Spinal cord (tissue), 10 donors: ENCODE measurements around the gene KCNB1. TPM values are rescaled to one million over a fixed set of nuclear protein-coding genes. Genes with fewer than 3 reads are reported as not detected.
A peak's percentile ranks its signal among the peaks of the same experiment; 100 is the strongest.

Experiments used
- DNase-seq, 6 donors: peaks; one replicate each; pipeline versions ENCODE4 v3.0.0 to v3.0.0-alpha.2; 2013 to 2015; ENCODE audit warnings: low spot score in 6 of 6, low read depth in 4 of 6
- H3K27ac ChIP-seq: one replicate; pipeline ENCODE4 v1.5.1; 2013; ENCODE audit warnings: low read depth, low read length, control low read depth
- H3K27me3 ChIP-seq: one replicate; pipeline ENCODE4 v1.6.1; 2013; ENCODE audit warnings: low read length; ENCODE audit not compliant: control insufficient read depth, insufficient read depth
- H3K36me3 ChIP-seq: one replicate; pipeline ENCODE4 v1.6.1; 2013; ENCODE audit warnings: low read length; ENCODE audit not compliant: control insufficient read depth, insufficient read depth
- H3K4me1 ChIP-seq: one replicate; pipeline ENCODE4 v1.6.1; 2013; ENCODE audit warnings: low read length; ENCODE audit not compliant: control insufficient read depth, insufficient read depth
- H3K4me3 ChIP-seq: one replicate; pipeline ENCODE4 v1.5.1; 2013; ENCODE audit warnings: low read depth, low read length, control low read depth
- H3K9me3 ChIP-seq: one replicate; pipeline ENCODE4 v1.6.1; 2013; ENCODE audit warnings: low read length; ENCODE audit not compliant: control insufficient read depth, insufficient read depth
- WGBS: methylation state at CpG from one replicate; pipeline ENCODE4 v1.1.5; 2013; ENCODE audit warnings: missing lambda C conversion rate; ENCODE audit not compliant: insufficient coverage; 5-methylcytosine and 5-hydroxymethylcytosine counted together
- polyA plus RNA-seq, 2 donors: library from polyadenylated mRNA; unstranded; fragments of 120-200 nt; gene quantifications; one replicate each; pipeline ENCODE4 v1.2.1, GENCODE V29; 2013; ENCODE audit not compliant: insufficient read length in 2 of 2
- total RNA-seq, 2 donors: library from RNA; depleted of rRNA in 1 of 2; stranded (reverse); fragments of 120-200 nt in 1 of 2; fragments of >200 nt in 1 of 2; gene quantifications; one replicate each; pipeline versions ENCODE4 v1.2.3 to v1.2.4, GENCODE V29; 2013 to 2014
- donor health status: healthy.

The KCNB1 gene
- total and polyA plus RNA-seq, 4 donors = 8.0 to 46.7 (median 15.1) TPM

DNA sequence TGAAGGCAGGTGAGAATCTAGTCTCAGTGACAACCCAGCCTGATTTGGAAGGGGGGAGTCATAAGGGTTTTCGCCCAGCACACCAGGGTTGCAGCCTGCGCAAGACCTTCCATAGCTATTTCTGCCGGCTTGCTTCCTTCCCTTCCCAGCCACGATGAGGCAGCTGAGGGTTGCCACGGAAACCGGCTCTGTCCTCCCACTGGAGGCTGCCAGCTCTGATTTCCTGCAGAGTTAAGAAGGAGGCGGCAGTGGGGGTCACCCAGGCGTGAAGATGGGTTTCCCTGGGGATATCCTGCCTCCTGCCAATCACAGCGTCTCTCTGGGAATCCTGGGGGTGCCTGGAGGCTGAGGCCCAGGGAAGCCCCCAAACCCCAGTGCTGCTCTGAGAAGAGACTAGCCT is 23.1 kb upstream of the KCNB1 start:
- WGBS = 4% methylated on average over 9 of the region's 9 CpGs
- Histone ChIP-seq H3K27ac (no peak overlapping the region), H3K4me3 (no peak overlapping the region), H3K27me3 (no peaks in the 10 kb centered on the region), H3K4me1 (peaks cover 21% of the 10 kb centered on the region), H3K9me3 (no peaks in the 10 kb centered on the region), H3K36me3 (peaks cover 6% of the 10 kb centered on the region)
- DNase-seq = peak; percentile 67 to 97 (median 78)

DNA sequence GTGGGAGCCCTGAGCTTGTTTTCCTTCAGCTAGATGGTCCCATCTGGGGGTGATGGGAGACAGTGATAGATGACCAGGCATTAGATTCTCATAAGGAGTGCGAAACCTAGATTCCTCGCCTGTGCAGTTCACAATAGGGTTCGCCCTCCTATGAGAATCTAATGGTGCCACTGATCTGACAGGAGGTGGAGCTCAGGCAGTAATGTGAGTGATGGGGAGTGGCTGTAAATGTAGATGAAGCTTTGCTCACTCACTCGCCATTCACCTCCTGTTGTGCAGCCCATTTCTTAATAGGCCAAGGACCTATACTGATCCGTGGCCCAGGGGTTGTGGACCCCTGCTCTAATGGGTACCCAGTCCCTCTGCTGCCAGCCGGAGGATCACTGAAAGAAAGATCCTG is 20.7 kb upstream of the KCNB1 start:
- peaks cover 6% of the 10 kb centered on the region for H3K36me3 ChIP-seq
- WGBS = 42% methylated on average over 4 of the region's 6 CpGs
- H3K27ac ChIP-seq = no peak overlapping the region
- peaks cover 14% of the 10 kb centered on the region for H3K4me1 ChIP-seq
- H3K4me3 ChIP-seq = no peak overlapping the region
- peak in 1 of 6 donors; percentile 68 for DNase-seq
- H3K27me3 ChIP-seq = no peaks in the 10 kb centered on the region
- H3K9me3 ChIP-seq = peaks cover 1% of the 10 kb centered on the region

DNA sequence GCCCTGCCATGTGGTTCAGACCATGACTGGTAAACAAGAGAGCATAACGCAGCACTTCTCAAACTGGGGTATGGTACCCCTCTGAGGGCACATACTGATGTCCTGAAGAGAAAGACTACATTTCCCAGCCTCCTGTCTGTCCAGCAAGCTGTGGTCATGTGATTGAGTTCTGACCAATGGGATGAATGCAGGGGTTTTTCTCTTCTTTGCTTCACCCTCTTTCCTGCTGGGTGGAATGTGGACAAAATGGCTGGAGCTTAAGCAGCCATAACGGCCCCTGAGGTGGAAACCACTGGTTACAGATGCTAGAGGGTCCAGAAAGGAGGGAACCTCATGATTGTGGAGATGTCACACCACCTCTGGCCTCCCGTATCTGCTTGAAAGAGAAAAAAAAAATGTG is 19.4 kb upstream of the KCNB1 start:
- Histone ChIP-seq H3K27me3 (no peaks in the 10 kb centered on the region), H3K9me3 (peaks cover 1% of the 10 kb centered on the region), H3K36me3 (no peaks in the 10 kb centered on the region), H3K4me1 (peaks cover 9% of the 10 kb centered on the region), H3K4me3 (no peak overlapping the region), H3K27ac (no peak overlapping the region)
- DNase-seq = peak in 1 of 6 donors; percentile 66
- WGBS = 62% methylated on average over 3 of the region's 3 CpGs

DNA sequence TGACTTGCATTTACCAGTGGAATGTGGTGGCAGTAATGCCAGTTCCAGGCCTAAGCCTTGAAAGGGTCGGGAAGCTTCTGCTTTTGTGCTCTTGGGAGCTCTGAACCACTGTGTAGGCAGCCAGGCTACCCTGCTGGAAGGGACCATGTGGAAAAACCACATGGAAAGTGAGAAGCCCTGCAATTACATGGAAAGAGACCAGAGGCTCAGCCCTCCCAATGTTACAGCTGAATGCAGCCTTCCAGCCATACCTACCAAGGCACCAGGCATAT is 14.9 kb upstream of the KCNB1 start:
- DNase-seq = no peak
- no peaks in the 10 kb centered on the region for H3K4me1 ChIP-seq
- H3K4me3 ChIP-seq = no peak overlapping the region
- 17% methylated on average over 1 of the region's 1 CpG for WGBS
- peaks cover 1% of the 10 kb centered on the region for H3K9me3 ChIP-seq
- no peaks in the 10 kb centered on the region for H3K36me3 ChIP-seq
- no peak overlapping the region for H3K27ac ChIP-seq
- H3K27me3 ChIP-seq = no peaks in the 10 kb centered on the region

DNA sequence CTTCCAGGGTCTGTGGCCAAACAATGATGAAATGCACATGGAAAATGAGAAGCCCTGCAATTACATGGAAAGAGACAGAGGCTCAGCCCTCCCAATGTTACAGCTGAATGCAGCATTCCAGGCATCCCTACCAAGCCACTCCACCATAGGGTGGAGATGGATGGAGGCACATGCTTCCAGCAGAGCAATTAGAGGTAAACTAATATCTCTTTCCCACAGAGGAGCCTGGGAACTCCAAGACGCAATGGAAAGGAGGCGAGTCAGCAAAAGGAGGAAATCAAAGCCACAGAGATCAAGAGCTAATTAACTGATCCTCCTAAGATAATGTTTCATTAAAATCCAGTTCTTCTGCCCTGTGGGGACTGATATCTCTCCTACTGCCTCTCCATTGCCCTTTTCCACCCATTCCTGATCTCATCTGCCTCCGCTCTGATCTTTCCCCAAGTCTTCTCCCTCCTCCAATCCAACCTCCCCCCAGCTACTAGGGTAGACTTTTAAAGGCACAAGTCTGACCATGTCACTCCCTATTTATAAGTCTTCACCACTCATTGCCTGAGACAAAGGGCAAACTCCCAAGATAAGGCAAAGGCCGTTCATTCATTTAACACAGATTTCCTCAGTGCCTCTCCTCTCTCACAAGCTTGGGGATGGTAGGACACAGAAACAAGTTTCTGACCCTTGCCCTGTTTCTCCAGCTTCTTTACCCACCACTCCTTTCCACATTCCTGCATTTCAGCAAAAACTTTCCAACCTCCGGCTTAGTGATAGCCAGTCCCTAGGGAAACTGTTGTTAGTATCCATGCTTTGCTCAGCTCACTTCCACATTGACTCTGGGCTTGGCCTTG is 14.3 kb upstream of the KCNB1 start:
- H3K4me3 ChIP-seq = no peak overlapping the region
- DNase-seq = peak in 1 of 6 donors; percentile 52
- no peak overlapping the region for H3K27ac ChIP-seq
- 73% methylated on average over 5 of the region's 5 CpGs for WGBS
- H3K36me3 ChIP-seq = no peaks in the 10 kb centered on the region
- H3K9me3 ChIP-seq = peaks cover 1% of the 10 kb centered on the region
- H3K27me3 ChIP-seq = no peaks in the 10 kb centered on the region
- H3K4me1 ChIP-seq = no peaks in the 10 kb centered on the region

DNA sequence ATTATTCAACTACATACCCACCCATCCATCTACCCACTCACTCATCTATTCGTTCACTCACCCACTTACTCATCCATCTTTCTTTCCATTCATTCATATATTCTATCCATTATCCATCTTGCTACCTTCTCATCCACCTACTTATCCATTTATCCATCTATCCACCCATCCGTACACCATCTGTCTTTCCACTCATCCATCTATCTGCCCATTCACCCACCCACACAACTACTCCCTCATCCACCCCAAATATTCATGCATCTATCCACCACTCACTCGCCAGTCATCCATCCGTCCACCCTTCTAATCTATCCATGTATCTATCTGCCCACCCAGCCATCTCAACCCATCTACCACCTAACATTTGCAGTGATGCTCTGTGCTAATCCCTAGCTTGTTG is 13.6 kb upstream of the KCNB1 start:
- Histone ChIP-seq H3K27ac (no peak overlapping the region), H3K9me3 (peaks cover 1% of the 10 kb centered on the region), H3K4me3 (no peak overlapping the region), H3K4me1 (no peaks in the 10 kb centered on the region), H3K27me3 (no peaks in the 10 kb centered on the region), H3K36me3 (no peaks in the 10 kb centered on the region)
- DNase-seq = no peak
- 87% methylated on average over 4 of the region's 4 CpGs for WGBS

DNA sequence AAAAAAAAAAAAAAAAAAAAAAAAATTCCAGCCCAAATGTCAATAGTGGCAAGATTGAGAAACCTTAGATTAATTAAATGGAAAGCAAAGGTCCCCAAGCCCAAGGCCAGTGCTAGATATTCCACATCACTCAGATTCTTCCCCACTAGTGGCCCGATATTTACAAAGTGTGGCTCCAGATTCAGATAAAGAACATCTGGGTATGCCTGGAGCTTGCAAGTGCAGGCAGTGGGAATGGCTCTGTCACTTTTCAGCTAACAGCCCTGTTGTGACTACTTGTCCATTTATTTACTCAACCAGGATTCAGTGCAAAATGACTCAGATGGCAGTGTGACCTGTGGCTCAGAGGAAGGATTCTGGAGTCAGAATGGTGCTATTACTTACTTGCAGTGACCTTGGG is 8.2 kb upstream of the KCNB1 start:
- no peak overlapping the region for H3K27ac ChIP-seq
- H3K9me3 ChIP-seq = no peaks in the 10 kb centered on the region
- peaks cover 2% of the 10 kb centered on the region for H3K27me3 ChIP-seq
- H3K4me3 ChIP-seq = no peak overlapping the region
- H3K36me3 ChIP-seq = no peaks in the 10 kb centered on the region
- no CpG with 5 or more reads among the region's 1 CpG for WGBS
- no peaks in the 10 kb centered on the region for H3K4me1 ChIP-seq
- no peak for DNase-seq

DNA sequence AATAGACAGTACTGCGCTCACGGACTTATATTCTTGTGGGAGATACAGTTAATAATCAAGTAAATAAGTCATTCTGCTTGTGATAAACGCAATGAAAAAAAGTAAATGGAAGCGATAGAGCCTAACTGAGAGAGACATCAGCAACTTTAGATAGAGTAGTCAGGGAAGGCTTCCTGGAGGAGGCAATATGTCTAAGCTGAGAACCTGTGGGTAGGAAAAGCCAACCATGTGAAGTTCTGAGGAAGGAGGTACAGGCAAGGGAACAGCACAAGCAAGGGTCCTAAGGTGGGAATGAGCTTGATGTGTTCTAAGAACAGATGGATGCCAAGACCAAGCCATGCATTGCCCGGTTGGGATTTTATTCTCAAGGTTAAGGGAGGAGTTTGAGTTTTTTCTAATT is 7.2 kb upstream of the KCNB1 start:
- no peak for DNase-seq
- Histone ChIP-seq H3K36me3 (no peaks in the 10 kb centered on the region), H3K4me1 (peaks cover 3% of the 10 kb centered on the region), H3K4me3 (no peak overlapping the region), H3K27me3 (peaks cover 4% of the 10 kb centered on the region), H3K27ac (no peak overlapping the region), H3K9me3 (no peaks in the 10 kb centered on the region)
- WGBS = 100% methylated on average over 4 of the region's 5 CpGs

DNA sequence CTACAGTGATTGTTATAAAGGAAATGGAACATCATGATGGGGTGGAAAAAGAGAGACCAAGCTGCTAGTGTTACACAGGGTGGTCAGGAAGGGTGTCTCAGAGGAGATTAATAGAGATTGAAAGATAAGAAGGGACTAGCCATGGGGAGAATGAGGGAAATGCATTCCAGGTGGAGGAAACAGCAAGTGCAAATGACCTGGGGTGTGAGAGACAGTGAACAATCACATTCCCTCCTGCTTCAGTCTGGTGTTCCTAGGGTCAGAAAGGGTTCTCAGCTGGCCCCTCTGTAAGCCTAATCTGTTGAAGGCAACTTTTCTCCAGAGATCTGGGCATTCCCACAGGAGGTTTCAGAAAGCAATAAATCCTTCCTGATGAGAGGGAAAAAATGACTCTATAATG is 3.6 kb upstream of the KCNB1 start:
- Histone ChIP-seq H3K4me1 (peaks cover 32% of the 10 kb centered on the region), H3K4me3 (no peak overlapping the region), H3K27me3 (peaks cover 4% of the 10 kb centered on the region), H3K27ac (no peak overlapping the region), H3K9me3 (no peaks in the 10 kb centered on the region), H3K36me3 (peaks cover 7% of the 10 kb centered on the region)
- DNase-seq = no peak

DNA sequence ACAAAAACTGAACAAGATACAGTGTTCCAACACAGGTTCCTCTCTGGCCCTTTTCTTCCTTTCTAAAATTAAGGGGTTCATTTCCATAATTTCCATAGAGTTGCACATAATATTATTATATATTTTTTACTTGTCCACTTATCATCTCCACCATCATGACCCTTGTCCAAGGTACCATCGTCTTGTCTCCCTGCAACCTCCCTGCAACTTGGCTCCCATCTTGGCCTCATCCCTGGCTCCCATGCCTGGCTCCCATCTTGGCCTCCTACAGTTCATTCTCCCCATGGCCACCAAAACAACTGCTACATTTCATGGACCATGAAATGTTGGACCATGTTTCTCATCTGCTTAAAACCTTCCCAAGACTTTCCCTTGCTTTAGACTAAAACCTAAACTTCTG is 3.1 kb upstream of the KCNB1 start:
- Histone ChIP-seq H3K27ac (no peak overlapping the region), H3K4me3 (no peak overlapping the region), H3K36me3 (peaks cover 12% of the 10 kb centered on the region), H3K9me3 (no peaks in the 10 kb centered on the region), H3K27me3 (peaks cover 4% of the 10 kb centered on the region), H3K4me1 (peaks cover 32% of the 10 kb centered on the region)
- DNase-seq = no peak
- WGBS = 78% methylated on average over 1 of the region's 1 CpG
